Stimulated activated CD4-positive, alpha-beta T cell treated with anti-CD3 and anti-CD28 coated beads, Interleukin-1b, Interleukin-23, amount 100 ng/mL, for 48 hours (primary cell): ENCODE data around the gene REG4.
"Not testable (repeated sequence)": the region's sequence is repeated elsewhere in the genome, so short reads cannot be mapped to it uniquely, and the experiment has no call there.

ENCODE experiments used
- DNase-seq: peaks from one replicate; pipeline ENCODE4 v3.0.0-alpha.2; 2020

Gene REG4

DNA sequence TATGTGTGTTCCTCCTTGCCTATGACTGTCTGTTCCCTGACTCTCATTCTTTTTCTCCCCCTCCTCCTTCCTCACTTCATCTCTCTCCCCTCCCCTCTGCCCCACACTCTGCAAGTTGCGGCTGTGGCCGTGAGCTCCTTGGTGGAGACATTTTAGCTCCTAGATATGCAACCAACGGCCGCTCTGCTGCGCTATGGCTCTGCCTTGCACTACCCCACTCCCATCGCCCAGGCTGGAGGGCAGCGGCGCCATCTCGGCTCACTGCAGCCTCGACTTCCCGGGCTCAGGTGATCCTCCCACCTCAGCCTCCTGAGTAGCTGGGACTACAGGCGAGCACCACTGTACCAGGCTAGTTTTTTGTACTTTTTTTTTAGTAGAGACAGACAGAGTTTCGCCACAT is 5.5 kb downstream of the REG4 start:
- no peak for DNase-seq

DNA sequence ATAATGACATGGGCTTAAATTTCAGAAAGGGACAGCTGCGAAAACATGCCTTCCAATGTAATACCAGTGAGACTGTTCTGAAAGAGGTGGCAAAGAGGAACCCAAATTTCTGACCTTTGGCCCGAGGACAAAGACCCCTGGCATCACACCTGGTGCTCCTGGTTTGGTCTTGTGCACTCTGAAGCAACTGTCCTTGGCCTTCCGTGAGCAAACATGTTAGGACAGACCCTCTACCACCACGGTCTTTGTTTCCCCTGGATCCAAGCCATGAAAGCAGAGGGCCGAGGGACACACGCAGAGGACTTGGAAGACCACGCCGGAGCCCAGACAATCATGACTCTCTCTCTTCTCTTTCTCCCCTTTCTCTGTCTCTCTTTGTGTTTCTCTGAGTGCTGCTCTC is 6.0 kb downstream of the REG4 start:
- DNase-seq, result no peak

- no peak for DNase-seq
These were observed 11.6 kb downstream of the REG4 start for GRCh38 chr1:119799599-119800177.

- DNase-seq, result no peak
These were observed 12.3 kb downstream of the REG4 start for GRCh38 chr1:119799003-119799402.

GRCh38 chr1:119797606-119798005 is 13.7 kb downstream of the REG4 start:
- no peak for DNase-seq

GRCh38 chr1:119797162-119797561 is 14.1 kb downstream of the REG4 start:
- no peak for DNase-seq

- no peak for DNase-seq
These were observed 15.7 kb downstream of the REG4 start for GRCh38 chr1:119795261-119796200.

DNA sequence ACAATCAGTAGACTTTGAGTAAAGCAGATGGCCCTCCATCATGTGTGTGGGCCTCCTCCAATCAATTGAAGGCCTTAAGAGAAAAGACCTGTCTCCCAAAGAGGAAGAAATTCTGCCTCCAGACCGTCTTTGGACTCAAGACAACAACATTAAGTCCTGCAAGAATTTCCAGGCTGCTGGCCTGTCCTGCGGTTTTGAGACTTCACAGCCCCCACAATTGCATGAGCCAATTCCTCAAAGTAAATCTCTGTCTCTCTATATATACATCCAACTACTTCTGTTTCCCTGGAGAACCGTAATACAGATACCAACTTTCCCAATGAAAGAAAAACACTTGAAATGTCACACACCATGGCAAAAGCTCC is 16.4 kb downstream of the REG4 start:
- no peak for DNase-seq

GRCh38 chr1:119794230-119794875 is 16.9 kb downstream of the REG4 start:
- no peak for DNase-seq

- no peak for DNase-seq
These were observed 19.9 kb downstream of the REG4 start for GRCh38 chr1:119791377-119791776.

DNA sequence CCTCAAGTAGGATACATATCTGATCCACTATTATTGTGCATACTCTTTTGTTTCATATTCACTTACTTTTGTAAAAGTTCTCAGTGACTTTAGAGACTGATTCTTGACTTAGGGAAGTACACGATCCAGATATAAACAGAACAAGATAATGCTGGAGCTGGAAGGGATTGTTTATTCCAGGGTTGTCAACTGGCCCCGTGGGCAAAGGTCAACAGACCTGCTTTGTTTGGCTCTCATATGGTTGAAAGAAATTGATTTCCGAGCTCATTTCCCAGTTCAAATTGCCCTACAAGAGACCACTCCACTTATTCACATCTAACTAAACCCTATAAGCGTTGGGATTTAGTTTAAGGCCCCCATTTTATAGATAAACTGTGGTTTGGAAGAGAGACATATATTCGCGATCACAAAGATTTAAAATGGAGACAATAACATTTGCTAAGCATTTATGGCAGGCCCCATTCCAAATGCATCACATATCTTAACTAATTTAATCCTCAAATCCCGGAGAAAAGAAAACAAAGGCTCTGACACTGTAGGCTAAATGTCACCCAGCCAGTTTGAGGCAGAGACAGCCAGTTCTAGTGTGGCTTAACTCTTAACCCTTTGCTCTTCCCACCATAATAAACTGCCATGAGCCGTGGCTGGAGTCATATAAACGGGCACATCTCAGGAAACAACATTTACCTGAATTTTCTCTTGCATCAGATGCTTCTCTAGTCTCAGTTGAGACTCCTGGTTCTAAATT is 20.6 kb downstream of the REG4 start:
- no peak for DNase-seq

GRCh38 chr1:119787776-119788175 is 23.5 kb downstream of the REG4 start:
- DNase-seq, result no peak

DNA sequence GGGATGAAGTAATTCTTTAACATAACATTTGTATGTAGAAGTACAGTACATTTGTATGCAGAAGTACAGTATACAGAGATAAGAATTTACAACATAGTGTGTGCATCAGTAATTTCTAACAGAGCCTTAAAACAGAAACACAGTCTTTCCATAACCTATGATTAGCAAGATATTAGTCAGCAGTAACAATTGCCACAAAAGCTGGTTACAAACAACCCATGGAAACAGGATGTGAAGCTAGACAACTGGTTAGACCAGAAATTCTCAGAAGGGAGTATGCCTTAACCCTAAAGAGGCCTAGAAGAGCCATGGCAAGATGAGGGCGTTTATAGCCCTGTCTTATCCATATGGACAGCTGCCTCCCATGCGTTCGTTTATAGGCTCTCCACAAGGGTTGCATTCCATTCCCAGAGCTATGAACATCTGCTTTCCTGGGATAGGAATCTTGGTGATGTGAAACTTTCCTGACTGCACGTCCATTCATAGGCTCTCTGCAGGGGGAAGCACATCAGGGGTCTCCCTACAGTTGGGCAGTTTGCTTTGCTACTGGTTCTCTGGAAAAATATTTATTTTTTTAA is 24.7 kb downstream of the REG4 start:
- not testable (repeated sequence) for DNase-seq

GRCh38 chr1:119786046-119786445 is 25.2 kb downstream of the REG4 start:
- not testable (repeated sequence) for DNase-seq

- no peak for DNase-seq
These were observed 27.0 kb downstream of the REG4 start for GRCh38 chr1:119784191-119784781.

DNA sequence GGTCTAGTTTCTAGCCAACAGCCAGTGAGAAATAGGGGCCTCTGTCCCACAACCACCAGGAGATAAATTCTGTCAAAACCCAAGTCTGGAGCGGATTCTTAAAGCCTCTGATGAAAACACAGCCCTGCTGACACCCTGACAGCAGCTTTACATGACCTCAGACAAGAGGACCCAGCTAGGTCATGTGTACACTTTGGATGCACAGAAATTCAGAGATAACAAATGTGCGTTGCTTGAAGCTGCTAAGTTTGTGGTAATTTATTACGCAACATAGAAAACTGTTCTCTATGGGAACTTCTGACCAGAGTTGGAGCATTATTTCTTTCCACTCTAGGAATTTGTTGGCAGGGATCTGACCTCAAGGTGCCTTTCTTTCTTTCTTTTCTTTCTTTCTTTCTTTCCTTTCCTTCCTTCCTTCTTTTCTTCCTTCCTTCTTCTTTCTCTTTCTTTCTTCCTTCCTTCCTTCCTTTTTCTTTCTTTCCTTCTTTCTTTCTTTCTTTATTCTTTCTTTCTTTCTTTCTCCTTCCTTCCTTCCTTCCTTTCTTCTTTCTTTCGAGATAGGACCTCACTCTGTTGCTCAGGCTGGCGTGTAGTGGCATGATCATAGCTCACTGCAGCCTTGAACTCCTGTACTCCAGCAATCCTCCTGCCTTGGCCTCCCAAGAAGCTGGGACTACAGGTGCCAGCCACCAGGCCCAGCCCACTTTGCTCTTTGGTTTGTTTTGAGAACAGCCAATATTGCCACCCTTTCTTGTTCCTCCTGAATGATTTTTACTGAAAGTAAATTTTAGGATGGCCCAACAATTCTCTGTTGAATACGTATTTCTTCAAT is 27.7 kb downstream of the REG4 start:
- no peak for DNase-seq

DNA sequence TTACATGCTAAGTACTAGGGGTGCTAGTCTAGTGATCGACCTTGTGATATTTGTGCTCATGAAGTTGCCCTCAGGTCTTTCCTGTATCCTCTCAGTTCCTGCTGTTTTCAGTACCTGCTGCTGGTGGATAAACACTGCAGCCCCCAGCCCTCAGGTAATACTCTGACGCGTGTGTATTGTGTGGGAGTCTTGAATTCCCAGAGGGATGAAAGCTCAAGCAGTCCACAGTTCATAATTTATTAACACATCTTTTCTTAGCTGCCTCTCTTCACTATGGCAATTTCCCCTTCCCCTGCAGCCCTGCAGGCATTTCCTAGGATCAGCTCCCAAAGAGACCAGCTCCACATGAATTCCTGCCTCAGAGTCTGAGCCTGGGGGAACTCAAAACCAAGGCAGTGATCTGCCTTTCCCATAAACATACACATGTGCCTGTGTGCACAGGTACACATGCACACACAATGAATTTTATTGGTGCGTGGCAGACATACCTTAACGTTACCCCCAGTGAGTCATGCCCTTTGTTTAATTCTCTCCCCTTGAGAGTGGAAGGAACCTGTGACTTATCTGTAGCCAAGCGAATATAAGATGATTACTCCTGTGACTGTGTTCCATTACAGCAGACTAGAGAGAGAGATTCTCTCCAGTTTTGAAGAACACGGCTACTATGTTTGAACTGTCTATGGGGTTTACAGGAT is 28.5 kb downstream of the REG4 start:
- no peak for DNase-seq

- no peak for DNase-seq
These were observed 29.6 kb downstream of the REG4 start for GRCh38 chr1:119781434-119782210.

DNA sequence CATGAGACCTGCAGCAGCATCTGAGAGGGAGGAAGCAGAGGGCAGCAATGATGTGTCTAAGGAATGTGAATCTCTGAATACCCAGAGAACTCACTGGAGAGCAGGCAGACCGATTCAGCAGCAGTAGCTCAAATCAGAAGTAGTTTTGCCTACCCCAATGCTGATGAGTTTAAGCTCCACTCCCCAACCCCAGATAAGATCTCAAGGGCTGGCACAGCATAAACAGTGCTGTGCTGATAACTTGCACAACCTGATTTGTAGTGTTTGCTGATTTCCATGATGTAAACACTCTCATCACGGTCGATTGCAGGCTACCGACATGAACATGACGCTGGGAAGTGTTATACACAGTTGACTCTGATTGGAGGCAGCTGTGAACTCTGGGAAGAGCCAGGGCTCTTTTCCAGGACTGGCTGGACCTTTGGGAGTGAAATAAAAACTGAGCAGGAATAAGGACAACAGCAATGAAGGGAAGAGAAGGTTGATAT is 31.3 kb downstream of the REG4 start:
- DNase-seq, result no peak
